GM21786 (cell line): ENCODE measurements around the gene CHMP2A.
"Not testable (repeated sequence)": the region's sequence is repeated elsewhere in the genome, so short reads cannot be mapped to it uniquely, and the experiment has no call there.

ENCODE experiments used
- ATAC-seq: cut with Tn5 transposase; IDR thresholded peaks from one replicate; pipeline ENCODE4 v1.9.1; 2021; ENCODE audit not compliant: unreplicated experiment

The CHMP2A gene

GRCh38 chr19:58513694-58514563 is 41.0 kb downstream of the CHMP2A start:
- ATAC-seq, result peak; percentile 71

- ATAC-seq, result no peak
These were observed 41.7 kb downstream of the CHMP2A start for GRCh38 chr19:58513213-58513693.

GRCh38 chr19:58511353-58512208 is 43.3 kb downstream of the CHMP2A start, which contains the start of gene SLC27A5:
TSS of gene SLC27A5 (minus strand) at chr19:58511992. CDS start at chr19:58511955, 37 bp downstream.
- ATAC-seq, result no peak

GRCh38 chr19:58510084-58510862 is 44.6 kb downstream of the CHMP2A start:
- ATAC-seq, result no peak

GRCh38 chr19:58509731-58510083 is 45.2 kb downstream of the CHMP2A start:
- ATAC-seq, result no peak

GRCh38 chr19:58507602-58508223 is 47.2 kb downstream of the CHMP2A start:
- ATAC-seq, result not testable (repeated sequence)
